ENCODE results near the gene AGTPBP1. TPM values are rescaled to one million over a fixed set of nuclear protein-coding genes. Genes with fewer than 3 reads are reported as not detected.

Gene AGTPBP1
- total and polyA plus RNA-seq, 2 of the 8 experiments (the other 6 are each of a cell fraction or from before 2014, with no cell fraction given): 13.4 to 65.2 TPM

DNA sequence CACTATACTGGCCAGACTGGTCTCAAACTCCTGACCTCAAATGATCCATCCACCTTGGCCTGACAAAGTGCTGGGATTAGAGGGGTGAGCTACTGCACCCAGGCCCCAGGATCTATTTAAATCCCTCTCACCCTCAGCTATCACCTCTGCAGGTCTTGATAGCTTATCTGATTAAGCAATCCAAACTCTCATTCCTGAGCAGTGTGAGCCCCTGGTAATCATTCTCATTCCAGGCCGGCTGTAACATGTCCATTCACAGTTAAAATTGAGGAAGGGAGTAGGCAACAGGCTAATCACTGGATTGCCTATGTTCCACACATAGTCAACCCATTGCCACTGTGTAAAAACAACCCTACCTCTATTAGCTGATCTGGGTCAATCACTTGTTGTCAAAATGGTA, 111.1 kb downstream of the AGTPBP1 start:
- Histone ChIP-seq H3K4ac (replicated peaks; ENCODE audit: insufficient read length, low read depth, low read length) (no peak overlapping the region), H2BK20ac (ENCODE audit: low read length) (no peak overlapping the region), H2AFZ (ENCODE audit: low read length) (no peak overlapping the region), H3K18ac (ENCODE audit: extremely low read depth, low read length) (no peak overlapping the region), H4K91ac (replicated peaks; ENCODE audit: insufficient read length, low read length) (no peak overlapping the region), H2BK15ac (ENCODE audit: low read length) (no peak overlapping the region), H3K4me3 (ENCODE audit: extremely low read depth in 1 of 4, insufficient read depth in 2 of 4, low read depth in 3 of 4, low read length in 4 of 4) (no peak overlapping the region), H3K56ac (replicated peaks; ENCODE audit: insufficient read length, low read depth, low read length) (no peak overlapping the region), H3K23me2 (ENCODE audit: low read depth, low read length) (no peaks in the 10 kb centered on the region), H3K9ac (replicated peaks in 1 of 4; ENCODE audit: extremely low read depth in 1 of 4, low read depth in 3 of 4, low read length in 3 of 4) (no peak overlapping the region), H2AK5ac (ENCODE audit: low read depth, low read length) (no peak overlapping the region), H2BK120ac (replicated peaks; ENCODE audit: low read depth, low read length) (no peak overlapping the region), H4K8ac (ENCODE audit: extremely low read depth, insufficient read depth, low read length) (no peak overlapping the region), H3K27ac (ENCODE audit: low read depth, low read length) (no peak overlapping the region), H3K9me3 (ENCODE audit: insufficient read depth in 2 of 2, low read depth in 1 of 2, low read length in 1 of 2) (no peaks in the 10 kb centered on the region), H3K23ac (ENCODE audit: insufficient read length) (no peak overlapping the region), H2BK5ac (ENCODE audit: low read depth, low read length) (no peak overlapping the region), H3K4me2 (ENCODE audit: insufficient read depth in 1 of 2, low read depth in 2 of 2, low read length in 2 of 2) (no peak overlapping the region), H2BK12ac (ENCODE audit: low read depth, low read length) (no peak overlapping the region), H3K36me3 (ENCODE audit: control insufficient read depth in 2 of 4, insufficient read depth in 4 of 4, low read length in 3 of 4) (peaks cover 2 to 9% (median 3%) of the 10 kb centered on the region in 4 experiments; a peak in 6 of 8 replicates), H3K79me1 (ENCODE audit: low read depth, low read length) (no peaks in the 10 kb centered on the region), H3K27me3 (replicated peaks in 1 of 4; ENCODE audit: control insufficient read depth in 3 of 4, extremely low read depth in 1 of 4, insufficient read depth in 3 of 4, low read length in 3 of 4) (no peaks in the 10 kb centered on the region), H3K14ac (ENCODE audit: insufficient read length) (no peak overlapping the region), H3K4me1 (replicated peaks in 1 of 4; ENCODE audit: control insufficient read depth in 3 of 4, insufficient read depth in 4 of 4, low read length in 3 of 4) (no peaks in the 10 kb centered on the region), H4K5ac (ENCODE audit: insufficient read length, low read depth, low read length) (no peak overlapping the region), H3K79me2 (ENCODE audit: control insufficient read depth in 1 of 2, insufficient read depth in 2 of 2, low read length in 2 of 2) (no peaks in the 10 kb centered on the region), H4K20me1 (replicated peaks in 1 of 2; ENCODE audit: control insufficient read depth in 1 of 2, insufficient read depth in 2 of 2, low read length in 2 of 2) (no peaks in the 10 kb centered on the region)
- WGBS, 2 experiments (ENCODE audit: extremely low coverage in 1 of 2, insufficient coverage in 1 of 2, insufficient read length in 1 of 2, insufficient replicate concordance in 2 of 2, low coverage in 1 of 2, low lambda C conversion rate in 2 of 2, missing lambda C conversion rate in 1 of 2): 95% methylated on average over 1 of the region's 1 CpG; no CpG with 5 or more reads in 1 of the 2 experiments
- no peak for DNase-seq (ENCODE audit: low read depth in 1 of 2, low spot score in 2 of 2)
- no peak for FAIRE-seq
- POLR2A ChIA-PET (ENCODE audit: partially characterized antibody): no interaction called here
- CTCF ChIA-PET (ENCODE audit: partially characterized antibody): no interaction called here
- TF ChIP-seq SAP30 (IDR thresholded peaks at IDR 0.05; ENCODE audit: insufficient read depth, insufficient replicate concordance, low read length): no peak
- TF ChIP-seq CBX5 (IDR thresholded peaks at IDR 0.05; ENCODE audit: low read depth, low read length): no peak
- TF ChIP-seq, protein P1, sequence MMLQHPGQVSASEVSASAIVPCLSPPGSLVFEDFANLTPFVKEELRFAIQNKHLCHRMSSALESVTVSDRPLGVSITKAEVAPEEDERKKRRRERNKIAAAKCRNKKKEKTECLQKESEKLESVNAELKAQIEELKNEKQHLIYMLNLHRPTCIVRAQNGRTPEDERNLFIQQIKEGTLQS (IDR thresholded peaks at IDR 0.05; ENCODE audit: insufficient read depth, low read depth, low read length): no peak
- no peak for TF ChIP-seq RNF2 (IDR thresholded peaks at IDR 0.05; ENCODE audit: borderline replicate concordance, low read depth, low read length, missing control alignments, poor library complexity, severe bottlenecking)
- TF ChIP-seq ZNF274 (IDR thresholded peaks at IDR 0.05; ENCODE audit: borderline replicate concordance, extremely low read depth, low read length): no peak
- no peak for TF ChIP-seq KDM1A (IDR thresholded peaks at IDR 0.05; ENCODE audit: borderline replicate concordance, low read length)
- TF ChIP-seq YY1 (IDR thresholded peaks at IDR 0.05; ENCODE audit: low read depth, low read length): no peak
- no peak for TF ChIP-seq NRF1 (IDR thresholded peaks at IDR 0.05; ENCODE audit: low read depth, low read length)
- TF ChIP-seq FOSL1 (IDR thresholded peaks at IDR 0.05; ENCODE audit: insufficient read depth, low read depth, low read length): no peak
- TF ChIP-seq TAF1 (IDR thresholded peaks at IDR 0.05; ENCODE audit: low read depth, low read length): no peak
- no peak for TF ChIP-seq TEAD4 (IDR thresholded peaks at IDR 0.05; ENCODE audit: low read depth, low read length)
- no peak for TF ChIP-seq SRF (IDR thresholded peaks at IDR 0.05; ENCODE audit: low read depth, low read length)
- no peak for TF ChIP-seq JUND (IDR thresholded peaks at IDR 0.05; ENCODE audit: low read length)
- no peak for TF ChIP-seq CBX8 (IDR thresholded peaks at IDR 0.05; ENCODE audit: borderline replicate concordance, low read depth, low read length)

Measured in H1 (cell line).